Left lung (tissue), 10 donors: ENCODE data around the gene TFF3. TPM values are rescaled to one million over a fixed set of nuclear protein-coding genes. Genes with fewer than 3 reads are reported as not detected.
A peak's percentile ranks its signal among the peaks of the same experiment; 100 is the strongest.

Source experiments
- ATAC-seq: fragments of 200-7000 bp; cut with Tn5 transposase; one replicate; pipeline ENCODE4 v1.9.1; 2020; ENCODE audit warnings: moderate library complexity
- DNase-seq, 4 donors: peaks; one replicate each; pipeline ENCODE4 v3.0.0-alpha.2; 2013 to 2020
- H3K27ac ChIP-seq, 2 donors: fragments of 200-600 bp; sonication (generic) in 1 of 2; one replicate each; pipeline versions ENCODE4 v1.5.0 to v1.8.0; 2020 to 2021
- H3K27me3 ChIP-seq, 2 donors: fragments of 200-600 bp; sonication (generic) in 1 of 2; one replicate each; pipeline versions ENCODE4 v1.5.0 to v1.8.0; 2020 to 2021
- H3K36me3 ChIP-seq, 2 donors: fragments of 200-600 bp; sonication (generic) in 1 of 2; one replicate each; pipeline versions ENCODE4 v1.5.0 to v1.8.0; 2020 to 2021
- H3K4me1 ChIP-seq, 2 donors: fragments of 200-600 bp; one replicate each; pipeline ENCODE4 v1.8.0; 2021
- H3K4me3 ChIP-seq, 2 donors: fragments of 200-600 bp; sonication (generic) in 1 of 2; one replicate each; pipeline versions ENCODE4 v1.5.0 to v1.8.0; 2020 to 2021; ENCODE audit warnings: mild to moderate bottlenecking in 1 of 2
- H3K9me3 ChIP-seq, 2 donors: fragments of 200-600 bp; sonication (generic) in 1 of 2; one replicate each; pipeline versions ENCODE4 v1.5.0 to v1.8.0; 2020 to 2021
- CTCF ChIP-seq, 2 donors: fragments of 200-600 bp; sonication (generic) in 1 of 2; IDR thresholded peaks; one replicate each; pipeline versions ENCODE4 v1.5.0 to v1.8.0; 2021; ENCODE audit warnings: antibody characterized with exemption in 2 of 2
- intact Hi-C, 2 donors: fragments of 100-400 bp; cut with DNase I; formaldehyde crosslinking; loops; one replicate each; pipeline versions ENCODE4 v1.11.2 to v1.14.2; 2022
- polyA plus RNA-seq, 6 donors: library from polyadenylated mRNA; unstranded; fragments of 120-200 nt; gene quantifications; one replicate each; pipeline ENCODE4 v1.2.1, GENCODE V29; 2013; ENCODE audit not compliant: insufficient read length in 6 of 6
- total RNA-seq, 2 donors: library from RNA; stranded (reverse); fragmentation: NEBNext Ultra II Directional; extraction: Animal tissue kit (Norgen Biotek cat#: 25700); gene quantifications; one replicate each; pipeline ENCODE4 v1.2.1, GENCODE V29; 2021
- donor health status: DM: no; HTN: yes; CAD: no.
- donor health status: DM: no; HTN: no; CAD: no.

TFF3 gene
- total and polyA plus RNA-seq, 8 donors: 5.5 to 20.0 (median 12.4) TPM

DNA sequence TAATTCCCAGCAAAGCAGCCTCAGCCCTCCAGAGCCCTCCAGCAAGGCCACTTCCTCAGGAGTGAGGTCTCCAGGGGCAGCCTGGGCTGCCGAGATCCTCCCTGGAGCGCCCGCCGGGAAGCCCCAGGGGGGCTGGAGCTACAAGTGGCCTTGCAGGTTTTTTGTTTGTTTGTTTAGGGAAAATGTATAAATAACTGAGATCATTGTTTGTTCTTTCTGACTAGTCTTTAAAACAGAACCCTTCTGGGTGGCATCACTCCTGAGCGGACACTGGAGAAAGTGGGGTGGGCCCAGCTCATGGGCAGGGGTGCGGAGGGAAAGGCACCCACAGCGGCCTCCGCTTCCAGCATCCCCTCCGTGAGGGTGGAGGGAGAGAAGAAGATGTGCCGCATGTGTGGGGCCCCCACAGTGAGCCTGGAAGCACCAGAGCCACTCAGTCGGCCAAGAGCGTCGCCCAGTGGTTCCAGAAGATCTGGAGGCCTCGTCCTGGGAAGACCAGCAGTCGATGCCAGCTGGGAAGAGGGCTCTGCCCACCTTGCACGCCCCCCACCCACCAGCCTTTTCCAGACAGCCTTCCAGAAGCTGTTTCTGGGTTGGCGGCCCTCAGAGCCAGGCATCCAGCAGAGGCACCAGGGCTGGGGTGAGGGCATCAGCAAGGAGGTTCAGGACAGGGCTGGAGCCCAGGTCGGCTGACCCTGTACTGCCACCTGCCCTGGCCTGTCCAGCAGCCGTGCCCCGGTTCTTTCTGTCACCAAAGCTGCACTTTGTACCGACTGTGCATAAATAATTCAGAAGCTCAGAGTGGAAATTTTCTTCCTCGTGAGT is 34.6 kb downstream of the TFF3 start:
- no peak for TF ChIP-seq CTCF (IDR thresholded peaks at IDR 0.05)
- no peaks in the 10 kb centered on the region for H3K9me3 ChIP-seq
- no peak overlapping the region for H3K27ac ChIP-seq
- H3K4me1 ChIP-seq: no peaks in the 10 kb centered on the region
- ATAC-seq (no peak), DNase-seq (peak in 1 of 4 donors; percentile 66)
- intact Hi-C loops: no loop called here
- H3K36me3 ChIP-seq: peaks cover 0 to 55% of the 10 kb centered on the region in 2 donors
- H3K27me3 ChIP-seq: no peaks in the 10 kb centered on the region
- no peak overlapping the region for H3K4me3 ChIP-seq

- H3K36me3 ChIP-seq: peaks cover 0 to 60% of the 10 kb centered on the region in 2 donors
- H3K27ac ChIP-seq: no peak overlapping the region
- DNase-seq (peak in 1 of 4 donors; percentile 68), ATAC-seq (no peak)
- H3K9me3 ChIP-seq: no peaks in the 10 kb centered on the region
- H3K27me3 ChIP-seq: no peaks in the 10 kb centered on the region
- intact Hi-C loops: no loop called here
- no peak overlapping the region for H3K4me3 ChIP-seq
- no peaks in the 10 kb centered on the region for H3K4me1 ChIP-seq
- TF ChIP-seq CTCF (IDR thresholded peaks at IDR 0.05): no peak
Observed at GRCh38 chr21:42279888-42280287, 35.3 kb downstream of the TFF3 start.

DNA sequence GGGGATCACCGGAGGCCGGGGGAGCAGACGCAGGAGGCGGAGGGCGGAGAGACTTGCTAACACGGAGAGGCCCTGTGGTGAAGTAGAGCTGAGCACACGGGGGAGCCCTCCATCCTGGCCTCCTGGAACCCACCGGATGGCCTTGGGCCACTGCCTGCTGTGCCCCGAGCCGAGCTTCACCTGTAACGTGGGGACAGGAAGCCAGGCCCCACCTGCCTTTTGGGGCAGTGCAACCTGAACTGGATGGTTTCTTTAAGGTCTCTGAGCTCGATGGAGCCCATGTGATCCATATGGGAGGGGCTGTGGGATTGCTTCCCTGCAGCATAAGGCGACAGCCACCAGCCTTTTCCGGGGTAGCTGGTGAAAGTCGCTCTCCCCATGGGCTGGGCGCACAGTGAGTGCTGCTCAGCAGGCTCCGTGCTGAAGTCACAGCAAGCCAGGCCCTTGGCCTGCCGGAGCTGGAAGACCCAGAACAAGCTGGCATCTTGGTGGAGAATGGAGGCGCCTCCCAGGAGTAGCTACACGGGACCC is 35.8 kb downstream of the TFF3 start:
- no peak overlapping the region for H3K27ac ChIP-seq
- intact Hi-C loops: no loop called here
- ATAC-seq: no peak
- H3K4me3 ChIP-seq: no peak overlapping the region
- no peaks in the 10 kb centered on the region for H3K27me3 ChIP-seq
- H3K9me3 ChIP-seq: no peaks in the 10 kb centered on the region
- H3K4me1 ChIP-seq: no peaks in the 10 kb centered on the region
- no peak for TF ChIP-seq CTCF (IDR thresholded peaks at IDR 0.05)
- peaks cover 0 to 65% of the 10 kb centered on the region in 2 donors for H3K36me3 ChIP-seq
- no peak for DNase-seq

- intact Hi-C loops: no loop called here
- ATAC-seq (no peak), DNase-seq (peak in 1 of 4 donors; percentile 45)
- H3K4me1 ChIP-seq: no peaks in the 10 kb centered on the region
- H3K27ac ChIP-seq: no peak overlapping the region
- no peaks in the 10 kb centered on the region for H3K9me3 ChIP-seq
- H3K36me3 ChIP-seq: peaks cover 0 to 69% of the 10 kb centered on the region in 2 donors
- H3K27me3 ChIP-seq: no peaks in the 10 kb centered on the region
- no peak overlapping the region for H3K4me3 ChIP-seq
- no peak for TF ChIP-seq CTCF (IDR thresholded peaks at IDR 0.05)
Observed at GRCh38 chr21:42278451-42279149, 36.6 kb downstream of the TFF3 start.

- DNase-seq (no peak), ATAC-seq (no peak)
- H3K36me3 ChIP-seq: peaks cover 0 to 71% of the 10 kb centered on the region in 2 donors
- intact Hi-C loops: no loop called here
- no peaks in the 10 kb centered on the region for H3K4me1 ChIP-seq
- H3K4me3 ChIP-seq: no peak overlapping the region
- no peak overlapping the region for H3K27ac ChIP-seq
- H3K9me3 ChIP-seq: no peaks in the 10 kb centered on the region
- no peaks in the 10 kb centered on the region for H3K27me3 ChIP-seq
- no peak for TF ChIP-seq CTCF (IDR thresholded peaks at IDR 0.05)
Observed at GRCh38 chr21:42277593-42277992, 37.6 kb downstream of the TFF3 start.
